ENCODE measurements around the gene PPP6R3. TPM values are rescaled to one million over a fixed set of nuclear protein-coding genes. Genes with fewer than 3 reads are reported as not detected.

The PPP6R3 gene
- total and polyA plus RNA-seq, 2 donors (not counting 3 experiments of a cell fraction or from before 2014, with no cell fraction given), result 31.7 to 98.8 TPM

- Histone ChIP-seq H3K4me1 (ENCODE audit: control insufficient read depth, extremely low read depth, insufficient read depth, low read length) (no peaks in the 10 kb centered on the region), H3K79me2 (ENCODE audit: control insufficient read depth, insufficient read depth, low read length) (peaks cover 98% of the 10 kb centered on the region), H3K36me3 (ENCODE audit: control insufficient read depth in 2 of 2, extremely low read depth in 1 of 2, insufficient read depth in 2 of 2, low read length in 2 of 2) (no peaks in the 10 kb centered on the region), H2AFZ (ENCODE audit: low read depth, low read length) (no peak overlapping the region), H3K27me3 (ENCODE audit: control insufficient read depth in 2 of 2, insufficient read depth in 2 of 2, low read length in 2 of 2) (no peaks in the 10 kb centered on the region), H4K20me1 (replicated peaks; ENCODE audit: control insufficient read depth, extremely low read depth, insufficient read depth, low read length) (peaks cover 14% of the 10 kb centered on the region), H3K9me3 (replicated peaks; ENCODE audit: control insufficient read depth, insufficient read depth, low read length) (no peaks in the 10 kb centered on the region), H3K9ac (replicated peaks; ENCODE audit: extremely low read depth, insufficient read depth, low read length) (no peak overlapping the region), H3K27ac (ENCODE audit: insufficient read depth, low read depth, low read length) (no peak overlapping the region), H3K9me1 (replicated peaks; ENCODE audit: control insufficient read depth, extremely low read depth, insufficient read depth, low read length) (no peaks in the 10 kb centered on the region), H3K4me3 (replicated peaks in 1 of 3; ENCODE audit: insufficient read depth in 1 of 3, low read depth in 1 of 3, low read length in 3 of 3) (no peak overlapping the region), H3K4me2 (ENCODE audit: insufficient read depth, low read length) (no peak overlapping the region)
- POLR2A ChIA-PET, result interaction anchor here (0.7 kb wide), 1 partner anchor 39 kb away, joined by 3 read pairs; no protein-coding TSS in a partner anchor
- intact Hi-C loops (cut with micrococcal nuclease) (no loop called here), dilution Hi-C loops (cut with MboI; ENCODE audit: extremely low pct_ligation_motif_present, low sequenced_read_pairs) (no loop called here)
- no TSS peak for BruUV-seq (replicated peaks)
- CTCF ChIA-PET, result no interaction called here
- FAIRE-seq, result no peak
- TF ChIP-seq CTCF (IDR thresholded peaks at IDR 0.05; ENCODE audit: extremely low read depth in 1 of 2, insufficient read depth in 1 of 2, low read depth in 1 of 2, low read length in 2 of 2), result no peak
- TF ChIP-seq JUN (IDR thresholded peaks at IDR 0.05; ENCODE audit: borderline replicate concordance, insufficient read depth, insufficient read length, low read depth), result no peak
- no peak for TF ChIP-seq GATA2 (IDR thresholded peaks at IDR 0.05; ENCODE audit: insufficient read depth, insufficient read length, low read depth, low read length)
- TF ChIP-seq MYC (IDR thresholded peaks at IDR 0.05; ENCODE audit: low read depth, low read length), result no peak
- no peak for TF ChIP-seq POLR2A (IDR thresholded peaks at IDR 0.05; ENCODE audit: low read depth, low read length)
- TF ChIP-seq POLR2AphosphoS5 (IDR thresholded peaks at IDR 0.05; ENCODE audit: insufficient read depth, low read depth, low read length), result no peak
- TF ChIP-seq, protein P1, sequence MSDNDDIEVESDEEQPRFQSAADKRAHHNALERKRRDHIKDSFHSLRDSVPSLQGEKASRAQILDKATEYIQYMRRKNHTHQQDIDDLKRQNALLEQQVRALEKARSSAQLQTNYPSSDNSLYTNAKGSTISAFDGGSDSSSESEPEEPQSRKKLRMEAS (IDR thresholded peaks at IDR 0.05; ENCODE audit: insufficient read depth, insufficient read length), result no peak
- TF ChIP-seq EZH2 (IDR thresholded peaks at IDR 0.05; ENCODE audit: borderline replicate concordance, low read depth, low read length, severe bottlenecking), result no peak
- TF ChIP-seq FOS (IDR thresholded peaks at IDR 0.05; ENCODE audit: borderline replicate concordance, insufficient read depth, low read length), result no peak
- DNase-seq (ENCODE audit: low read depth, low spot score), result no peak
Measured at GRCh38 chr11:68488623-68489022, 28.1 kb downstream of the PPP6R3 start.

Data from endothelial cell of umbilical vein (primary cell).